NOMO-1 (cell line): Measurements from ENCODE around the gene UGT2A1.
A peak's percentile ranks its signal among the peaks of the same experiment; 100 is the strongest.
"Not testable (repeated sequence)": the region's sequence is repeated elsewhere in the genome, so short reads cannot be mapped to it uniquely, and the experiment has no call there.

Experiments used
- DNase-seq, 2 experiments: peaks; one replicate each; lab custom pipeline; 2025; ENCODE audit not compliant: unreplicated experiment in 2 of 2; lab: John Stamatoyannopoulos, UW

UGT2A1 gene

GRCh38 chr4:69653147-69653546 lies at the start of gene UGT2A1:
Gene UGT2A1 (minus strand): TSS chr4:69653247. CDS start chr4:69647644, 5,603 bp downstream.
- no peak for DNase-seq

GRCh38 chr4:69702201-69702600 lies 49.2 kb upstream of the UGT2A1 start:
- no peak for DNase-seq

- no peak for DNase-seq
Measured at GRCh38 chr4:69701696-69702095, 48.6 kb upstream of the UGT2A1 start.

GRCh38 chr4:69697536-69698242 lies 44.6 kb upstream of the UGT2A1 start:
- no peak for DNase-seq

GRCh38 chr4:69689599-69689998 lies 36.6 kb upstream of the UGT2A1 start:
- peak in 1 of 2 experiments; percentile 29 for DNase-seq

GRCh38 chr4:69684804-69685203 lies 31.8 kb upstream of the UGT2A1 start:
- no peak for DNase-seq

- no peak for DNase-seq
Measured at GRCh38 chr4:69668680-69669079, 15.6 kb upstream of the UGT2A1 start.

GRCh38 chr4:69664009-69664408 lies 11.0 kb upstream of the UGT2A1 start:
- DNase-seq, result not testable (repeated sequence)

- DNase-seq, result not testable (repeated sequence)
Measured at GRCh38 chr4:69661130-69661803, 8.2 kb upstream of the UGT2A1 start.

GRCh38 chr4:69658133-69658532 lies 5.1 kb upstream of the UGT2A1 start:
- DNase-seq, result no peak

GRCh38 chr4:69656653-69657158 lies 3.7 kb upstream of the UGT2A1 start:
- DNase-seq, result no peak

GRCh38 chr4:69650872-69651271 lies 2.2 kb downstream of the UGT2A1 start:
- no peak for DNase-seq

- no peak for DNase-seq
Measured at GRCh38 chr4:69649629-69650028, 3.4 kb downstream of the UGT2A1 start.

GRCh38 chr4:69649207-69649606 lies 3.8 kb downstream of the UGT2A1 start:
- DNase-seq, result no peak

- DNase-seq, result no peak
Measured at GRCh38 chr4:69642961-69643360, 10.1 kb downstream of the UGT2A1 start.

- DNase-seq, result no peak
Measured at GRCh38 chr4:69640289-69640688, 12.8 kb downstream of the UGT2A1 start.

GRCh38 chr4:69639542-69639941 lies 13.5 kb downstream of the UGT2A1 start, which contains the start of gene UGT2A2:
Gene UGT2A2 (minus strand): TSS chr4:69639642. CDS start chr4:69639640, 2 bp downstream.
- no peak for DNase-seq

GRCh38 chr4:69617083-69617694 lies 35.9 kb downstream of the UGT2A1 start:
- peak in 1 of 2 experiments; percentile 2 for DNase-seq

GRCh38 chr4:69610484-69610883 lies 42.6 kb downstream of the UGT2A1 start:
- no peak for DNase-seq

- no peak for DNase-seq
Measured at GRCh38 chr4:69601065-69601464, 52.0 kb downstream of the UGT2A1 start.

GRCh38 chr4:69600013-69600412 lies 53.0 kb downstream of the UGT2A1 start:
- no peak for DNase-seq

GRCh38 chr4:69594382-69594781 lies 58.7 kb downstream of the UGT2A1 start:
- no peak for DNase-seq
